Calu3 (cell line): ENCODE data around the gene CORO1C. TPM values are rescaled to one million over a fixed set of nuclear protein-coding genes. Genes with fewer than 3 reads are reported as not detected.

Experiments
- BruUV-seq: library from RNA; stranded (reverse); fragments of 400-500 nt; replicated peaks from 2 replicates; lab custom pipeline; 2021; lab: Mats Ljungman, UMichigan
- CTCF ChIA-PET: fragments of 300-600 bp; sonication (Branson Sonifier 250); formaldehyde crosslinking; loops from one replicate; lab custom pipeline; 2022; ENCODE audit warnings: antibody characterized with exemption; lab: Charles Lee
- DNase-seq: peaks from one replicate; pipeline ENCODE4 v3.0.0; 2022
- H3K27ac Mint-ChIP-seq: one replicate; pipeline ENCODE4 v1.8.0; 2022; ENCODE audit warnings: mixed read lengths; ENCODE audit not compliant: unreplicated experiment
- H3K27me3 Mint-ChIP-seq: one replicate; pipeline ENCODE4 v1.8.0; 2022; ENCODE audit warnings: mixed read lengths; ENCODE audit not compliant: unreplicated experiment
- H3K36me3 Mint-ChIP-seq: one replicate; pipeline ENCODE4 v1.8.0; 2022; ENCODE audit warnings: mild to moderate bottlenecking, moderate library complexity, mixed read lengths; ENCODE audit not compliant: insufficient read depth, unreplicated experiment
- H3K4me1 Mint-ChIP-seq: one replicate; pipeline ENCODE4 v1.8.0; 2022; ENCODE audit warnings: mild to moderate bottlenecking, low read depth, mixed read lengths; ENCODE audit not compliant: unreplicated experiment
- H3K4me3 Mint-ChIP-seq: one replicate; pipeline ENCODE4 v1.8.0; 2022; ENCODE audit warnings: mild to moderate bottlenecking, low read depth, moderate library complexity, mixed read lengths; ENCODE audit not compliant: unreplicated experiment
- H3K9me3 Mint-ChIP-seq: one replicate; pipeline ENCODE4 v1.8.0; 2022; ENCODE audit warnings: low read depth, mixed read lengths; ENCODE audit not compliant: unreplicated experiment
- CTCF ChIP-seq: fragments of 200-600 bp; IDR thresholded peaks from one replicate; pipeline ENCODE4 v1.8.0; 2022; ENCODE audit warnings: antibody characterized with exemption; ENCODE audit not compliant: unreplicated experiment
- intact Hi-C: fragments of 100-400 bp; cut with micrococcal nuclease; formaldehyde crosslinking; loops from one replicate; pipeline ENCODE4 v1.10.0; 2022; ENCODE audit not compliant: unreplicated experiment
- total RNA-seq: library from RNA; stranded (reverse); gene quantifications from 2 replicates; pipeline ENCODE4 v1.2.3, GENCODE V29; 2022

Gene CORO1C
- total RNA-seq, 1 experiment from 2014 or later = 252 TPM

GRCh38 chr12:108614041-108614440 lies 117.3 kb downstream of the CORO1C start:
- Mint-ChIP-seq H3K4me1 (peaks cover 12% of the 10 kb centered on the region), H3K27me3 (peaks cover under 1% of the 10 kb centered on the region), H3K9me3 (no peaks in the 10 kb centered on the region), H3K4me3 (no peak overlapping the region), H3K27ac (no peak overlapping the region), H3K36me3 (peaks cover 3% of the 10 kb centered on the region)
- intact Hi-C loops = no loop called here
- no peak for DNase-seq
- no peak for TF ChIP-seq CTCF
- BruUV-seq = no TSS peak
- CTCF ChIA-PET = interaction anchor here (0.6 kb wide), 1 partner anchor 236 kb away, joined by 3 read pairs; no protein-coding TSS in a partner anchor

GRCh38 chr12:108613548-108613947 lies 117.8 kb downstream of the CORO1C start:
- CTCF ChIA-PET = interaction anchor here (0.6 kb wide), 1 partner anchor 236 kb away, joined by 3 read pairs; no protein-coding TSS in a partner anchor

GRCh38 chr12:108612788-108613282 lies 118.5 kb downstream of the CORO1C start:
- BruUV-seq = no TSS peak
- no peak for TF ChIP-seq CTCF
- CTCF ChIA-PET = interaction anchor here (0.6 kb wide), 1 partner anchor 181 kb away, joined by 7 read pairs; no protein-coding TSS in a partner anchor
- no peak for DNase-seq
- intact Hi-C loops = no loop called here
- Mint-ChIP-seq H3K4me3 (no peak overlapping the region), H3K27ac (no peak overlapping the region), H3K36me3 (peaks cover 3% of the 10 kb centered on the region), H3K9me3 (no peaks in the 10 kb centered on the region), H3K27me3 (no peaks in the 10 kb centered on the region), H3K4me1 (peaks cover 12% of the 10 kb centered on the region)

More at GRCh38 chr12:108613548-108613947, 117.8 kb downstream of the CORO1C start:
- intact Hi-C loops = no loop called here
- no peak for TF ChIP-seq CTCF
- Mint-ChIP-seq H3K36me3 (peaks cover 3% of the 10 kb centered on the region), H3K4me3 (no peak overlapping the region), H3K27ac (no peak overlapping the region), H3K9me3 (no peaks in the 10 kb centered on the region), H3K4me1 (peaks cover 12% of the 10 kb centered on the region), H3K27me3 (no peaks in the 10 kb centered on the region)
- peak; percentile 29 for DNase-seq
- no TSS peak for BruUV-seq

GRCh38 chr12:108611884-108612415 lies 119.4 kb downstream of the CORO1C start:
- no peak for TF ChIP-seq CTCF
- Mint-ChIP-seq H3K27ac (no peak overlapping the region), H3K4me1 (peaks cover 12% of the 10 kb centered on the region), H3K27me3 (no peaks in the 10 kb centered on the region), H3K36me3 (peaks cover 3% of the 10 kb centered on the region), H3K4me3 (no peak overlapping the region), H3K9me3 (no peaks in the 10 kb centered on the region)
- CTCF ChIA-PET = interaction anchor here (0.6 kb wide), 1 partner anchor 180 kb away, joined by 7 read pairs; no protein-coding TSS in a partner anchor
- BruUV-seq = no TSS peak
- peak; percentile 39 for DNase-seq
- intact Hi-C loops = no loop called here
